Stromal cell of bone marrow (primary cell): ENCODE data around the gene AGRN.
A peak's percentile ranks its signal among the peaks of the same experiment; 100 is the strongest.

ENCODE experiments used
- DNase-seq: peaks from one replicate; pipeline ENCODE4 v3.0.0-alpha.2; 2012; ENCODE audit warnings: low read depth

The AGRN gene

DNA sequence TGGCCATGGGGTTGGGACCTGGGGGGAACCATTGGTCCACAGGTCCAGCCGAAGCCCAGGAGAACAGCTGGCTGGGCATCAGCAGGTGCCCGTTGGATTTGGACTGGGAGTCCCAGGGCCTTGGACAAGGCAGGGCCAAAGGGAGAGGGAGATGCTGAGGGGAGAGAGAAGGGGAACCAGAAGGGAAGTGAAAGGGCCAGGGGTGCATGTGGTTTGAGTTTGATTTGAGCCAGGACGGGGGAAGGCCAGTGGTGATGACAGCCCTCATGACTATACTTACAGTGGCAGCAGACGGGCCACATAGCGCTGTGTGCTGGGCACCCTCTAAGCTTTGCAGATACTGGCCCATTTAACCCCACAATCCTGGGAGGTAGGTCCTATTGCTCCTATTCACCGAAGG is 18.8 kb downstream of the AGRN start:
- DNase-seq, result no peak

DNA sequence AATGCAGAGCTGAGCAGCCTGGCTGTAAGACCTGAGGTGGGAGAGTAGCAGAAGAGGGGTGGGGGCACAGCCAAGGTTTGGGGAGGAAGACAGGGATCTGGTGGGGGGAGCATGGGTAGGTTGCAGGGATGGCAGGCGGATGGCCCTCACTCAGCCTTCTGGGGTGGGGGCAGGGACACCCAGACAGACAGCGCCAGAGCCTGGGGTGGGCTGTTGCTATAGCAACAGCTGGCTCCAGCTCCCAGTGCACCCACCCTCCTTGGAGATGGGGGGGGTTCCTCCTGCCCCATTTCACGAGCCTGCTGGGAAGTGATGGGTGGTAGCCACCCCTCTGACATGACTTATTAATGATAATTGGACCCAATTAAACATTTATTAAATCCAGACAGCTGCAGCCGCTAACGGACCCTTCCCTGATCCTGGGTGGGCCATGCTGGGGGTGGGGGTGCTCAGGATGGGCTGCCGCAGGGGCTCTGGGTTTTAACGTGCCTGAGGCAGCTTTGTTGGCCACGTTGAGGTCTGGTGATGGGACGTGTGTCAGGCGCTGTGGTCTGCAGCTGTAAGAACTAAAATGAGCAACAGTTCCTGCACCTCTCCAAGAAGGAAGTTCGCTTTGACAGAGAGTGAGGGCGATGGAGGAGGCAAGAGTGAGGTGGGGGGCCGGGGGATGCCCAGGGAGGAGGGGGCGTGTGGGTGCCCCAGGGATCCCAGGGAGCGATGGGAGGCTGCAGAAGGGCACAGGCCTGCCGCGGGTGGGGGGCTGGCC is 19.4 kb downstream of the AGRN start:
- no peak for DNase-seq

DNA sequence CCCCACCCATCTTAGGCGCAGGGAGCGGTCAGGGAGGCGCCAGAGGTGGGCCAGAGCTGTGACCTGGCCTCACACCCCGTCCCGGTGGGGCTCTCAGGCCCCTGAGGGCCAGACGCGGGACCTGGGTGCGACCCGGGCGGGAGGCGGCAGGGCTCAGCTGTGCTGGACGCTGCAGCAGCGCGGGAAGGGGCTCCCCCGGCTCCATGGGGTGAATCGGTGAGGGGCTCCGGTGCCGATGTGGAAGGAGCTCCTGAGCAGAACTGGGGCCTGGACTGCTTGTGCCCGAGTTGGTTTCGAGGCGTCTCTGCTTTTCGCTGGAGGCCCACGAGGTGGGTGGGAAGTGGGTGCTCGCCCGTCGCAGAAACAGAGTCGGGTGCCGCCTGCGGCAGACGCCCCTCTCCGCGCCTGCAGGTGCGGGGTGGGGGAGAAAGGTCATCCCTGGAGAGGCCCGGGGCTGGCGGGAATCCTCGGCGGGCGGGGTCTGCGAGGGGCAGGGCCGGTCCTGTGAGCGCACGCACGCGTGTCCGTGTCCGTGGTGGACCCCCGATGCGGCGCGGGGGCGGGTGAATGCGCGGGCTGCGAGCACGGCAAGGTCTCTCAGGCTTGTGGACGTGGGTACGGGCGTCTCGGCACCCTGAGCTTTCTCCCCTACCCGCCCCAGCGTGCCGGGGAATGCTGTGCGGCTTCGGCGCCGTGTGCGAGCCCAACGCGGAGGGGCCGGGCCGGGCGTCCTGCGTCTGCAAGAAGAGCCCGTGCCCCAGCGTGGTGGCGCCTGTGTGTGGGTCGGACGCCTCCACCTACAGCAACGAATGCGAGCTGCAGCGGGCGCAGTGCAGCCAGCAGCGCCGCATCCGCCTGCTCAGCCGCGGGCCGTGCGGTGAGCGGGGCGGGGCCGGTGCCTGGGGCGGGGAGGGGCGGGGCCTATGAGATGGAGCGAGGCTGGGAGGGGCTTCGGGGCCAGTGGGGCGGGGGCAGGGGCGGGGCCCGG is 20.4 kb downstream of the AGRN start:
- peak; percentile 42 for DNase-seq

DNA sequence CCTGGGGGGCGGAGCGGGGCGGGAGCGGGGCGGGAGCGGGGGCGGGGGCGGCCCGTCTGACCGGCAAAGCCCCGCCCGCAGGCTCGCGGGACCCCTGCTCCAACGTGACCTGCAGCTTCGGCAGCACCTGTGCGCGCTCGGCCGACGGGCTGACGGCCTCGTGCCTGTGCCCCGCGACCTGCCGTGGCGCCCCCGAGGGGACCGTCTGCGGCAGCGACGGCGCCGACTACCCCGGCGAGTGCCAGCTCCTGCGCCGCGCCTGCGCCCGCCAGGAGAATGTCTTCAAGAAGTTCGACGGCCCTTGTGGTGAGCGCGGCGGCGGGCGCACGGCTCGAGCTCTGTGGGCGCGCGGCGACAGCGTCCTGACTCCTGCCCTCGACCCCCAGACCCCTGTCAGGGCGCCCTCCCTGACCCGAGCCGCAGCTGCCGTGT is 21.2 kb downstream of the AGRN start:
- DNase-seq, result no peak

GRCh38 chr1:1041873-1042272 is 22.0 kb downstream of the AGRN start:
- DNase-seq, result no peak

DNA sequence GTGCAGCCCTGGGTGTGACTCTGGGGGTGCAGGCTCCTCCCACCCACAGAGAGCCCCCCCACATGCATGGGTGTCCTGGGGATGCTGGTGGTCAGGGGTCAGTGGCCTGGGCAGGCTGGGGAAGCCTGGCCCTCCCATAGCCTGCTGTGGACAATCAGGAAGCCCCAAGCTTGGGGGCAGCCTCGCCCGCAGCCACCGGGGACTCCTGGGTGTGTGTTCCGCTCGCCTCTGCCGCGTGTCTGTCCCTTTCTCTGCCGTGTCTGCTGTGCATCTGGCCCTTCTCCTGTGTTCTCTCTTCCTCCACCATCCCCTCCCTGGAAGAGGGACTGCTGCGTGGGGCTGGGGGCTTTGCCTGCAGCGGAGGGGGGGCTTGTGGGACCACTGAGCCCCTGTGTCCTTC is 22.9 kb downstream of the AGRN start:
- no peak for DNase-seq

GRCh38 chr1:1043411-1043810 is 23.5 kb downstream of the AGRN start:
- no peak for DNase-seq

DNA sequence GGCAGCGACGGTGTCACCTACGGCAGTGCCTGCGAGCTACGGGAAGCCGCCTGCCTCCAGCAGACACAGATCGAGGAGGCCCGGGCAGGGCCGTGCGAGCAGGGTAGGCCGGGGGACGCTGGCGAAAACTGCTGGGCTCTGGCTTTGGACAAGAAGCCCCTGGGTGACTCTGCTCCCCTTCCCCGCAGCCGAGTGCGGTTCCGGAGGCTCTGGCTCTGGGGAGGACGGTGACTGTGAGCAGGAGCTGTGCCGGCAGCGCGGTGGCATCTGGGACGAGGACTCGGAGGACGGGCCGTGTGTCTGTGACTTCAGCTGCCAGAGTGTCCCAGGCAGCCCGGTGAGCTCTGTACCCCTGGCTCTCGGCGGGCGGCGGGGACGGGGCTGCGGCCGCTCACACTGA is 24.0 kb downstream of the AGRN start:
- DNase-seq, result no peak

DNA sequence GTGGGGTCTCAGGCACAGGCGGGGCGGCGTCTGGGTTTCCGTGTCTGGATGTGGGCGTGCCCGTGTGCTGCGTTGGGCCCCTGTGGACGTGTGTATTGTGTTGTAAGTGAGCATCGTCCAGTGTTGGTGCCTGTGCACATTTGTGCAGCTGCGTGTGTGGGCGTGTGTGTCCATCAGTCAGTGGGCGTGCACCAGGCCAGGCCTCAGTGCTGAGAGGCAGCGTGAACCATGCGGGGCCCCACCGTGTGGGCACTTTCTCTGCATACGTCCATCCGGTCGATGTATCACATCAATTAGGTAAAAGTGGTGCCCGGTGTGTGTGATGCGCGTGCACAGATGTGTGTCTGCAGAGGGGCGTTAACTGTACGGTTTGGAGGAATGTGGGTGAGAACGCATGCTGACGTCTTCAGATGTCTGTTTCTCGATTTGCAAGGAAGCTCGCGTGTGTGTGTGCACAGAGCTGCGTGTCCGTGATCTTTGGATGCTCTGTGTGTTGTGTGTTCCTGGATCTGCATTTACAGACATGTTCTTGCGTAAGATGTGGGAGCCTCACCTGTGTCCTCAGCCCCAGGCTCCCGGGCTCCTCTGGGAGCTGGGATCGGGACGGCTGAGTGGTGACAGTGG is 24.6 kb downstream of the AGRN start:
- no peak for DNase-seq

DNA sequence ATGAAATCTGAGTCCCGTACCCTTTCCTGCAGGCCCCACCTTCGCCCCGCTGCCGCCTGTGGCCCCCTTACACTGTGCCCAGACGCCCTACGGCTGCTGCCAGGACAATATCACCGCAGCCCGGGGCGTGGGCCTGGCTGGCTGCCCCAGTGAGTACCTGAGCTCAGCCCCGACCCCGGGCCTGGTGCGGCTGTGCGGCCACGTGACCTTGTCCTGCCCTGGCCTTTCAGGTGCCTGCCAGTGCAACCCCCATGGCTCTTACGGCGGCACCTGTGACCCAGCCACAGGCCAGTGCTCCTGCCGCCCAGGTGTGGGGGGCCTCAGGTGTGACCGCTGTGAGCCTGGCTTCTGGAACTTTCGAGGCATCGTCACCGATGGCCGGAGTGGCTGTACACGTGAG is 25.2 kb downstream of the AGRN start:
- no peak for DNase-seq

- DNase-seq, result no peak
Observed at GRCh38 chr1:1046243-1046642, 26.3 kb downstream of the AGRN start.

GRCh38 chr1:1046767-1047166 is 26.8 kb downstream of the AGRN start:
- DNase-seq, result no peak

GRCh38 chr1:1047407-1047806 is 27.5 kb downstream of the AGRN start:
- no peak for DNase-seq

DNA sequence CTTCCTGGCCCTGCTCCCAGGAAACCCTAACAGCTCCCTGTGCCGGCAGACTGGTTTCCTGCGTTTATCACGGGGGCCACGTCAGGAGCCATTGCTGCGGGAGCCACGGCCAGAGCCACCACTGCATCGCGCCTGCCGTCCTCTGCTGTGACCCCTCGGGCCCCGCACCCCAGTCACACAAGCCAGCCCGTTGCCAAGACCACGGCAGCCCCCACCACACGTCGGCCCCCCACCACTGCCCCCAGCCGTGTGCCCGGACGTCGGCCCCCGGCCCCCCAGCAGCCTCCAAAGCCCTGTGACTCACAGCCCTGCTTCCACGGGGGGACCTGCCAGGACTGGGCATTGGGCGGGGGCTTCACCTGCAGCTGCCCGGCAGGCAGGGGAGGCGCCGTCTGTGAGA is 28.0 kb downstream of the AGRN start:
- no peak for DNase-seq

GRCh38 chr1:1048765-1049164 is 28.8 kb downstream of the AGRN start:
- DNase-seq, result no peak

- DNase-seq, result no peak
Observed at GRCh38 chr1:1049318-1050165, 29.6 kb downstream of the AGRN start.

GRCh38 chr1:1050577-1051052 is 30.7 kb downstream of the AGRN start:
- DNase-seq, result no peak

- DNase-seq, result no peak
Observed at GRCh38 chr1:1051127-1051810, 31.3 kb downstream of the AGRN start.

- no peak for DNase-seq
Observed at GRCh38 chr1:1052003-1052840, 32.3 kb downstream of the AGRN start.

DNA sequence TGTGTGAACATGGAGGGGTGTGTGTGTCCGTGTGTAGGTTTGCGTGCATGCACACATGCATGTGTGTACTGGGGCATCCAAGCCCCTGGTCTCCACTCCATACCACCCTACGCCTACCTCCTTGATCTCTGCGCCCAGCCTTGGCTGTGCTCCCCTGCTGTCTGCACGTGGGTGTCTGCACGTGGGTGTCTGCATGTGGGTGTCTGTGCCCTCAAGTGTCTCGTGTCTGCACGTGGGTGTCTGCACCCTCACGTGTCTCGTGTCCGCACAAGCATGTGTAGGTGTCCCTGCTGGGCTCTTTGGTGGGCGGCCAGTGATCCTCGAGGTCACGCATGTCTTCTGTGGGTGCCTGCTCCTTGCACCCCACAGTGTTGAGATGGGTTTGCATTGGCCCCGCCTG is 33.1 kb downstream of the AGRN start:
- no peak for DNase-seq
